ENCODE results near the gene ISG15. TPM values are rescaled to one million over a fixed set of nuclear protein-coding genes. Genes with fewer than 3 reads are reported as not detected.
A peak's percentile ranks its signal among the peaks of the same experiment; 100 is the strongest.
"Not testable (repeated sequence)": the region's sequence is repeated elsewhere in the genome, so short reads cannot be mapped to it uniquely, and the experiment has no call there.

The ISG15 gene
- polyA plus RNA-seq, 5 donors: 7.8 to 20.2 (median 11.1) TPM

DNA sequence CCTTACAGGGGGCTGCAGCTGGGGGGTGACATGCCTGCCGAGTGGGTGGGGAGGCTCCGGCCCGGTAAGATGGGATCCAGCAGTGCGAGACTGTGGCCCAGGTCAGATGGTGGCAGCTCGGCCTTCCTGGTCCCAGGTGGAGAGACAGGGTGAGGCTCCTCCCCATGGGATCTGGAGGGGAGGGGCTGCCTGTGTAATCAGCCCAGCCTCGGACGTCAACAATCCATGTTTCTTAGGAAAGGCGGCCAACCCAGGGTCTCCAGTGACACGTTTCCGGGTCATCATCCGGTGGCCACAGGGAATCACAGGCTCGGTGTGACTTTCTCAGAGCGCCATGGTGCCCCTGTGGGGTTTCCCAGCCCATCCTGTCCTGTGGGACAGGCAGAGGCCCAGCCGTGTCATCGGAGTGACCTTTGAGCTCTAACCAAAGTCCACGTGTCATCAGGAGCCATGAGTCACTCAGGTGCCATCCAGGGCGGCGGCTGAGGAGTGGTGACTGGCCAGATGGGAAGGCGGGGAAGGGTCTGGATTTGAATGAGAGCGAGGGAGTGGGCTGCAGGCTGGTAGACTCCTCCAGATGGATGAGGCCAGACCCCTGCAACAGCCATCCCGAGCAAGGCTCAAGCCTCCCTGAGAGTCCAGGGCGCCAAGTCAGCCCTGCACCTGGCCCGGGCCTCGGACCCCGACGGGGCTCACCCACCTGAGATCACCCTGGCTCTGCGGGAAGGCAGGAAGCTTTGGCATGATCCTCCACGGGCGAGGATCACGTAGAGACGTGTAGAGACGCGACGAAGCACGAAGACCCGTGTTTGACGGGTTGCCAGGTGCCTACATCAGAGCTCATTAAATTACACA is 6.8 kb upstream of the ISG15 start:
- DNase-seq: no peak

DNA sequence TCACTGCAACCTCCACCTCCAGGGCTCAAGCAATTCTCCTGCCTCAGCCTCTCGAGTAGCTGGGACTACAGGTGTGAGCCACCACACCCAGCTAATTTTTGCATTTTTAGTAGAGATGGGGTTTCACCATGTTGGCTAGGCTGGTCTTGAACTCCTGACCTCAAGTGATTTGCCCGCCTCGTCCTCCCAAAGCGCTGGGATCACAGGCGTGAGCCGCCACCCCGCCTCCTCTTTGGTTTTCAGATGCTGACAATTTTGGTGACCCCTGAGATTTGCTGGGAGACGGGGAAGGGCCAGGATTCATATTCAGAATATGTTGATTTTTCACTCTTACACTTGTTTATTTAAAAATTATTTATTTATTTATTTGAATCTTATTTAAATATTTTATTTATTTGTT is 3.2 kb upstream of the ISG15 start:
- not testable (repeated sequence) for DNase-seq

DNA sequence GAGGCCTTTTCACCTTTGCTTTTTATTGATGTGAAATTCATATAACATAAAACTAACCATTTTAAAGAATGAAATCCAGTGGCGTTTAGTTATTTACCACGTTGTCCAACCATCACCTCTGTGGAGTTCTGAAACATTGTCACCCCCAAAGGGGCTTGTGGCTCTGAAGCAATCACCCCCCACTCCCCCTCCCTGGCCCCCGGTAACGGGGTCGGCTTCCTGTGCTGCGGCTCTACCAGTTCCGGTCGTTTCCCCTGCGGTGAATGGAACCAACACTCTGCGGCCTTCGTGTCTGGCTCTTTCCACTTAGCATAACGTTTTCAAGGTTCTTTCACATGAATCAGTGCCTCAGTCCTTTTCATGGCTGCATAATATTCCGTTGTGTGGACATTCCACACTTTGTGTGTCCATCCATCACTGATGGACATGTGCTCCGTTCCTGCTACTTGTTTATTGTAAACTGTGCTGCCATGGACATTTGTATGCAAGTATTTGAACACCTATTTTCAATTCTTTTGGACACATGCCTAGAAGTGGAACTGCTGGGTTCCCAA is 1.8 kb upstream of the ISG15 start:
- no peak for DNase-seq

DNA sequence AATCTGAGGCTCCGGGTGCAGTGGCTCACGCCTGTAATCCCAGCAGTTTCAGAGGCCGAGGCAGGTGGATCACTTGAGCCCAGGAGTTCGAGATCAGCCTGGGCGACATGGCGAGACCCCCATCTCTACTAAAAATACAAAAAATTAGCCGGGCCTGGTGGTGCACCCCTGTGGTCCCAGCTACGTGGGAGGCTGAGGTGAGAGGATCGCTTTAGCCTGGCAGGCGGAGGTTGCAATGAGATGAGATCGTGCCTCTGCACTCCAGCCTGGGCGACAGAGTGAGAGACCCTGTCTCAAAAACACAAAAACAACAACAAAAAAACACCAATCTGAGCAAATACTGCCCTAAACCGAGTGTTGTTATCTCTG is 577 bp upstream of the ISG15 start:
- not testable (repeated sequence) for DNase-seq

DNA sequence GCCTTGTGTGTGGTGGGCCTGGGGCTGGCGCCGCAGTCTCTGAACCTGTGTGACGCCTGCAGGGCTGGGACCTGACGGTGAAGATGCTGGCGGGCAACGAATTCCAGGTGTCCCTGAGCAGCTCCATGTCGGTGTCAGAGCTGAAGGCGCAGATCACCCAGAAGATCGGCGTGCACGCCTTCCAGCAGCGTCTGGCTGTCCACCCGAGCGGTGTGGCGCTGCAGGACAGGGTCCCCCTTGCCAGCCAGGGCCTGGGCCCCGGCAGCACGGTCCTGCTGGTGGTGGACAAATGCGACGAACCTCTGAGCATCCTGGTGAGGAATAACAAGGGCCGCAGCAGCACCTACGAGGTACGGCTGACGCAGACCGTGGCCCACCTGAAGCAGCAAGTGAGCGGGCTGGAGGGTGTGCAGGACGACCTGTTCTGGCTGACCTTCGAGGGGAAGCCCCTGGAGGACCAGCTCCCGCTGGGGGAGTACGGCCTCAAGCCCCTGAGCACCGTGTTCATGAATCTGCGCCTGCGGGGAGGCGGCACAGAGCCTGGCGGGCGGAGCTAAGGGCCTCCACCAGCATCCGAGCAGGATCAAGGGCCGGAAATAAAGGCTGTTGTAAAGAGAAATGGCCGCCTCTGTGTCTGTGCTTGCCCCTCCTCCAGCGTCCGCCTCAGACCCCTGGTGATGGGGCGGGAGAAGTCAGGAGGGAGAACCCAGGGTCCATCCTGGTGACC is 788 bp downstream of the ISG15 start:
- no peak for DNase-seq

DNA sequence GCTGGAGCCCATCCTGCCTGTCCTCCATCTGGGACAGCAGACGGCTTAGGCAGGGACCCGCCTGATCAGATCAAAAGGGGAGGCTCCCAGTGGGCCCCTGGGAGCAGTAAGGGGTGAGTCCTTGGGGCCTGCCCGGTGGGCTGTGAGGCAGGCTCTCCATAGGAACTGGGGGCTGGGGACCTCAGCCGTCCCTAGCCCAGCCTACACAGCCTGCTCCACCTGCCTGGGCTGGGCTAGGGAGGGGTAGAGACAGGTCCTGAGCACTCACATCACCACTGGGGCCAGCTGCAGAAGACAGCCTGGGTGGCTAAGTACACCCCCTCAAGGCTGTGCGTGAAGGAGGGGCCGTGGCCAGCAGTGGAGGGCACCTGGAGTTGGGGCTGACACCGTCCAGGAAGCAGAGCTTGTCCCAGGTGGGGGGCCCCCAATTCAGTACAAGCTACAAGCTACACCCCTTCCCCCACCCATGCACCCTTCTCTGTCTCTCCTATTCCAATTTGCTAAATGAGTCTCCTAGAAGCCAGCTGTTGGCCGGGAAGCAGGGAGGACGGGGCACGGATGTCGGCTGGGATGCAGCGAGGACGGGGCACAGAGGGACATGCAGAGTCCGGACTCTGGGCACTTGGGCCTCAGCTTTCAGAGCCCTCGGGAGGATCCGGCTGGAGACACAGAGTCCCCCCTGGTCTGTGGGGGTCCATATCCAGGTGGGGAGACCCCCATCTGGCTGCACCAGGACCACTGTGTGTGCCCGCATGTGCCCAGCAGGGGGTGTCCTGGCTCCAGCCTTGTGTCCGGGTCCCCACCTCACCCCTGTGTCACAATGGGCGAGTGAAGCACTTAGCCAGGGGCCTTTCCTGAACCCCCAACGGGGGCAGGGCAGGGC is 1.7 kb downstream of the ISG15 start:
- no peak for DNase-seq

DNA sequence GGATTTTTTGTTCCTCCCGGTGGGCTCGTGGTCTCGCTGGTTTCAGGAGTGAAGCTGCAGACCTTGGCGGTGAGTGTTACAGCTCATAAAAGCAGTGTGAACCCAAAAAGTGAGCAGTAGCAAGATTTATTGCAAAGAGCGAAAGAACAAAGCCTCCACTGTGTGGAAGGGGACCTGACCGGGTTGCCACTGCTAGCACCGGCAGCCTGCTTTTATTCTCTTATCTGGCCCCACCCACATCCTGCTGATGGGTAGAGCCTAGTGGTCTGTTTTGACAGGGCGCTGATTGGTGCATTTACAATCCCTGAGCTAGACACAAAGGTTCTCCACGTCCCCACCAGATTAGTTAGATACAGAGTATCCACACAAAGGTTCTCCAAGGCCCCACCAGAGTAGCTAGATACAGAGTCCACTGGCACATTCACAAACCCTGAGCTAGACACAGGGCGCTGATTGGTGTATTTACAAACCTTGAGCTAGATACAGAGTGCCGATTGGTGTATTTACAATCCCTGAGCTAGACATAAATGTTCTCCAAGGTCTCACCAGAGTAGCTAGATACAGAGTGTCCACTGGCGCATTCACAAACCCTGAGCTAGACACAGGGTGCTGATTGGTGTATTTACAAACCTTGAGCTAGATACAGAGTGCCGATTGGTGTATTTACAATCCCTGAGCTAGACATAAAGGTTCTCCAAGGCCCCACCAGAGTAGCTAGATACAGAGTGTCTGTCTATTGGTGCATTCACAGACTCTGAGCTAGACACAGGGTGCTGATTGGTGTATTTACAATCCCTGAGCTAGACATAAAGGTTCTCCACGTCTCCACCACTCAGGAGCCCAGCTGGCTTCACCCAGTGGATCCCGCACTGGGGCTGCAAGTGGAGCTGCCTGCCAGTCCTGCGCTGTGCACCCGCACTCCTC is 4.4 kb downstream of the ISG15 start:
- DNase-seq: not testable (repeated sequence)

DNA sequence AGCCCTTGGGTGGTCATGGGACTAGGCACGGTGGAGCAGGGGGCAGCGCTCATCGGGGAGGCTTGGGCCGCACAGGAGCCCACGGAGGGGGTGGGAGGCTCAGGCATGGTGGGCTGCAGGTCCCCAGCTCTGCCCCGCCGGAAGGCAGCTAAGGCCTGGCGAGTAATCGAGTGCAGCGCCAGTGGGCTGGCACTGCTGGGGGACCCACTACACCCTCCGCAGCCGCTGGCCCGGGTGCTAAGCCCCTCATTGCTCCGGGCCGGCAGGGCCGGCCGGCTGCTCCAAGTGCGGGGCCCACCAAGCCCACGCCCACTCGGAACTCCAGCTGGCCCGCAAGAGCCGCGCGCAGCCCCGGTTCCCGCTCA is 5.0 kb downstream of the ISG15 start:
- DNase-seq: not testable (repeated sequence)

DNA sequence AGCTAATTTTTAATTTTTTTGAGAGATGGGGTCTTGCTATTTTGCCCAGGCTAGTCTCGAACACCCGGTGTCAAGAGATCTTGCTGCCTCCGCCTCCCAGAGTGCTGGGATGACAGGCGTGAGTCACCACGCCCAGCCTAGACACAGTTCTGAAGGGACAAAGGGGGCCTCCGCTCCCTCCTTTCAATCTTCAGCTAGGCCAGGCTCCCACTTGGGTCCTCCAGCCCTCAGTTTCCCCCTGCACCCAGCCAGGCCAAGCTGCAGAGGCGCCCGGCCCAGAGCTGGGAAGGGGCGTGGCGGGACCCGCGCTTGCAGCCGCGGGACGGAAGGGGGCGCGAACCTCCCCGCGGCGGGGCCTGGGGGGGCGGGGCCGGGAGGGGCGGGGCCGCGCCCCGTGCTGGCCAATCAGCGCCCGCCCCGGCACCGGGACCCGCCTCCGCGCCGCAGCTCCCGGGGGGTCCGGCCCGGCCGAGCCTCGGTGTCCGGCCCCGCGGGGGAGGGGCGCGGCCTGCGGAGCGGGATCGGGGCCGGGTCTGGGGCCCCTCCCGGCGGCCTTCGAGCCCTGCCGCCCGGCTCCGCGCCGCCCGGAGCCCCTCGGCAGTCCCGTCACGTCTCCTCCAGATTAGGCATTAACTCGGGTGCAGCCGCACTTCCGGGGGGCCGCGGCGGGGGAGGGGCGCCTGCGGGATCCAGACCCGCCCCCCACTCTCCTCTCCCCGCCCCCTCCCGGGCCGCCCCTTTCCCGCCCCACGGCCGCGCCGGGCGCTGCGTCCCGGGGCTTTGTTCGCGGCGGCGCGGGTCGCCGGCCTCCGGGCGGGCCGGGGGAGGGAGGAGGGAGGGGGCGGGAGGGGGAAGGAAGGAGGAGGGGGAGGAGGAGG is 6.1 kb downstream of the ISG15 start:
- DNase-seq: peak; percentile 82 to 83

DNA sequence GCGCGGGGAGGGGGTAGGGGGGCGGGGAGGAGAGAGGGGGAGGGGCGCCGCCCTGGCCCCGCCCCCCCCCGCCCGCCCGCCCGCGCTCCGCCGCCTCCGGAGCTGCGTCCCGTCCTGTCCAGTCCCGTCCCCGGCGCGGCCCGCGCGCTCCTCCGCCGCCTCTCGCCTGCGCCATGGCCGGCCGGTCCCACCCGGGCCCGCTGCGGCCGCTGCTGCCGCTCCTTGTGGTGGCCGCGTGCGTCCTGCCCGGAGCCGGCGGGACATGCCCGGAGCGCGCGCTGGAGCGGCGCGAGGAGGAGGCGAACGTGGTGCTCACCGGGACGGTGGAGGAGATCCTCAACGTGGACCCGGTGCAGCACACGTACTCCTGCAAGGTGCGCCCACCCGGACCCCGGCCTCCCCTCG is 6.7 kb downstream of the ISG15 start, which contains the start of gene AGRN:
AGRN (plus strand) TSS at position 121 of the 405 bp plus-strand sequence; CDS start at position 174, 53 bp downstream.
- no peak for DNase-seq

DNA sequence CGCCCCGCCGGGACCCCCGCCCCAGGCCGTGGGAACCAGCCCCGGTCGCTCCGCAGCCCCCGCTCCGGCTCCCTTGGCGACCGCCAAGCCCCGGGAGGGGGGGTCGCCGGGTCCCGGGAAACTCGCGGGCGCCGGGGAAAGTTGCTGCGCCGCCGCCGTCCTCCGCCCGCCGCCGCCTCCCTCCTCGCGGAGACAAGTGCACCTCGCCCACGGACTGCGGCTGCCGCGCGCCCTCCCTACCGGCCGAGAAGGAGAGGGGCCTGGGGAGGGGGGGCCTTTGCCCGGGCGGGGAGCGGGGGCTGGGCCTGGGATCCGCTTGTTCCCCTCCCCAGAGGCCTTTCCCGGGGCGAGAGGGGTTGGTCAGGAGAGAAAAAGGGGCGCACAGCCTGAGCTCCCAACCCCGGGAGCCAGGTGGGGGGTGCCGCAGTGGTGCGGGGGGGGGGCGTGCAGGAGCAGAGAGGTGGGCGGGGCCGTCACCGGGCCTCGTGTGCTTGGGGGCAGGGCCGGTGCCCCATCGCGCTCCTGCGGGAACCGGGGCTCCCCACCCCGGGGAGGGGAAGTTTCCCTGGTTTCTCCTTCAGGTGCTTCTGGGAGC is 7.2 kb downstream of the ISG15 start:
- DNase-seq: no peak

DNA sequence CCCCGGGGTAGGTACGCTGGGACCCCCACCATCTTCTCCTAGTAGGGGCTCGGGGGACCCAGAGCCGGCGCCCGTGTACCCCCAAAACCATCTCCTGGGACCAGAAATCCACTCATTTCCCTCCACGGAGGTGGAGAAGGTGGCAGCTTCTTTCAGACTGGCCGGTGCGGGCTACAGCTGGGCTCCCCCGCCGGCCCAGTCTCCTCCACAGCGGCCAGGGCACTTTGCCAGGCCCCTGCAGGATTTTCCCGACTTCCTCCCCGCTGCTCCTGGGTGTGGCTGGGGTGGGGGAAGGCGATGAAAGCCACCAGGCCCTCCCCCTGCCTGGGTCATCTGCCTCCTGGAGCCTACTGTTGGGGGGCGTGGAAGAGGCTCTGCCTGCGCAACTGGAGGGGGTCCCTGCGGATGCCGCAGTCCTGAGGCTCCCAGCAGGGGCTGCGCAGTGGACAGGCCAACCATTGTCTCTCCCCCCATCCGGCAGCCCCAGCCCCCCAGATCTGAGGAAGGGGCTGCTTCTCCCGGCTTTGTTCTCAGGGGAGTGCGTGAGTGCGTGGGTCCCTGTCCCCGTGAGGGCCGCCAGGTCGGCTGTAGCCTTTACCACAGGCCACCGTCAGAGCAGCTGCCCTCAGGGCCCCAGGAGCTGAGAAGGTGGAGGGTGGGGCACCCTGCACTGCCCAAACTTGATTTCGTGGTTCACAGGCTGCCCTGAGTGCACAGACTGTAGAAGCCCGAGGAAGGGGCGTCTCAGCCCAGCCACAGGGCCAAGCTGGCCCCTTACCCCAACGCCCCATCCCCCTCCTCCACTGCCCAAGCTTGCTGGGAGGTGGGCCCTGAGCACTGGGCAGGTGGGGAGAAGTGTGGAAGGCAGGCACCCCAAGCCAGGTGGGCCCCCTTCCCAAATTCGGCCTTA is 8.0 kb downstream of the ISG15 start:
- peak; percentile 73 to 75 for DNase-seq

DNA sequence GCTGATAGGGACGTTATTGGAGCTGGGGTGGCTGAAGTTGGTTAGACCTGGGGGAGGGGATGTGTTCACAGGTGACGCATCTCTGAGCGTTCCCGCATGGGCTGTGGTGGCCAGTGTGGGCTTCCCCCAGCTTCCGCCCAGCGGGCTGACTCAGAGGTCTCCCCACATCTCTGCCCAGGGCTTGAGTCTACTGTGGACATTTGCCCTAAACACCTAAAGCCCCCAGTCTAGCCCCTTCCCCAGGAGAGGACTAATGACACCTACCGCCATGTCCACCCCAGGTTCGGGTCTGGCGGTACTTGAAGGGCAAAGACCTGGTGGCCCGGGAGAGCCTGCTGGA is 8.6 kb downstream of the ISG15 start:
- DNase-seq: no peak

DNA sequence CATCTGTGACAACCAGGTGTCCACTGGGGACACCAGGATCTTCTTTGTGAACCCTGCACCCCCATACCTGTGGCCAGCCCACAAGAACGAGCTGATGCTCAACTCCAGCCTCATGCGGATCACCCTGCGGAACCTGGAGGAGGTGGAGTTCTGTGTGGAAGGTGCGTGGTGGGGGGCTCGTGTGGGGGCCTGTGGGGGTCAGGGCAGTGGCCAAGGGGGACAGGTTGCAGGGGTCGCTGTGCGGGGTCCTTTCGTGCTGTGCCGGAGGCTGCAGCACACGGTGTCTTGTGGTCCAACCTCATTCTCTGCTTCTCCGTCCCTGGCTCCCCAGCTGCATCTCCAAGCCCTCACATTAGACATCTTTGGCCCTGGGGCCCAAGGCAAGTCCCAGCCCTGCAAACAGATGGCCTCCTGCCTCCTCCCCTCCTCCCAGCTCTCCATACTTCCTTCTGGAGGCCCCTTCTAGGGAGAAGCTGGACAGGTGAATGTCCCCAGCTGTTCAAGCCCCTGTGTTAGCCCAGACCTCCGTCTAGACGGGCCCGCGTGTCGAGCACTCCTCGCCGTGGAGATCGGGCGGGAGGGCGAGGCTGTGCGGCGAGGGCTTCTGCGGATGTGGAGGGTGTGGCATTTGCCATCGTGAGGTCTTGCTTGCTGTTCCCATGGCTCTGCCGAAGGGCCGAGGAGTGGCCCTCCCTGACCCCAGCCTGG is 9.2 kb downstream of the ISG15 start:
- DNase-seq: no peak

DNA sequence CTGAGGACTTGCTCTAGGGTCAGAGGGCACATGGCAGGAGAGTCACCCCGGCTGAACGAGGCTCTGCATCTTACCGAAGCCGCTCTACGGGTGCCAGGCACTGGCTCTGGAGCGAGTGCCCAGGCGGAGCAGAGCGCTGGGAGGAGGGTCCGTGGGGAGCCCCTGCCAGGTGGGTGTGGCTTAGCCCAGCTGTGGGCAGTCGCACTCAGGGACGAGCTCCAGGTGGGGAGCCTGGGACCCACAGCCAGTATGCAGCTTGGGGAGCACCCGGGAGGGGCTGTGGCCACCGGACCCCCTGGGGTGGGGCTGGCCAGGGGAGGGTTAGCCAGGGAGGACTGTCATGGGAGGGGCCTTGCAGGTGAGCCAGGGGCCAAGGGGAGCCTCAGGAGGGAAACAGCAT is 10.4 kb downstream of the ISG15 start:
- no peak for DNase-seq

DNA sequence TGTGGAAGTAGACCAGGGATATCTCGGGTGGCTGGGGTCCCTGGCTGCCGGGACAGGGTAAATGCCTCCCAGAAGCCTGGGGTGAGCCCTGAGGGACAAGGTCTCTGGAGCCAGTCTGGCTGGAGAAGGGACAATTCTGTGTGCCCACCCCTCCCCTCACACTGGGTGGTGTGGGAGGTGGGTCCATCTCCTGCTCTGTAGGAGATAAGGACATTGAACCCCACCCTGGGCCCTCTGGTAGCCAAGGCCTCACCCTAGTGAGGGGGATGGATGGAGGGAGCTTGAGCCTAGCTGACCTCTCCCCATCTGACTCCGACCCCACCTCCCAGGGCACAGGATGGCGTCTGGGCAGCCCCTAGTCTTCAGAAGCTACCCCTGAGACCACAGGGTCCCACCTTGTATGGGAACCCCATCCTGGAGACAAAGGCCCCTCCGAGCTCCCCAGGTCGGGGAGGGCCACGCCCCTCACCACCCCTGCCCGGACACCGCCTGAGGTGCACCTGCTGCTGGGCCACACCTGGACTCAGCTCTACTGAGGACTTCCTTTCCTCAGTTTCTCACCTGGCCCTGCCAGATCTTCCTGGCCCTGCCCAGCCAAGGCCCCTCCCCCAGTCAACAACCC is 11.0 kb downstream of the ISG15 start:
- DNase-seq: no peak

All from right lung (tissue), 5 donors.